Measurements from ENCODE around the gene PRADC1. TPM values are rescaled to one million over a fixed set of nuclear protein-coding genes. Genes with fewer than 3 reads are reported as not detected.

Gene PRADC1
- total and polyA plus RNA-seq, 9 of the 15 experiments (the other 6 are each of a cell fraction or from before 2014, with no cell fraction given): 7.3 to 47.4 (median 34.2) TPM

- ChIA-PET POLR2A (interaction anchor here (0.7 to 4.8 kb wide), 6 partner anchors 8 to 16 kb away, joined by 3 to 25 read pairs (median 4); partner anchors contain the start of gene SMYD5), CTCF (ENCODE audit: low intra/inter-chr PET ratio) (no interaction called here)
- H3K4me2 ChIP-seq (ENCODE audit: insufficient read depth, low read length): no peak overlapping the region
- H3K27ac ChIP-seq (ENCODE audit: extremely low read depth, low read depth, low read length): no peak overlapping the region
- H3K4me3 ChIP-seq: no peak overlapping the region
- no peak for TF ChIP-seq NFRKB (IDR thresholded peaks at IDR 0.05; ENCODE audit: low read depth)
- TF ChIP-seq ZNF778 (CRISPR knock-in tag; IDR thresholded peaks at IDR 0.05): no peak
- no peaks in the 10 kb centered on the region for H3K9me1 ChIP-seq (ENCODE audit: control insufficient read depth, insufficient read depth, low read length)
- peaks cover 60% of the 10 kb centered on the region for H3K36me3 ChIP-seq (ENCODE audit: control insufficient read depth, insufficient read depth, low read length)
- in situ Hi-C loops (cut with MboI): no loop called here
- H3K9me3 ChIP-seq (replicated peaks; ENCODE audit: control insufficient read depth, insufficient read depth, low read depth, low read length): no peaks in the 10 kb centered on the region
- DNase-seq (ENCODE audit: extremely low read depth in 1 of 4, low spot score in 3 of 4): no peak
- no TSS peak for BruUV-seq (replicated peaks)
- peaks cover 0 to 22% of the 10 kb centered on the region in 2 experiments; a peak in 3 of 5 replicates for H3K4me1 ChIP-seq (replicated peaks in 1 of 2; ENCODE audit: control insufficient read depth in 2 of 2, insufficient read depth in 2 of 2, low read length in 2 of 2)
- H3K9ac ChIP-seq (ENCODE audit: insufficient read depth in 1 of 2, low read depth in 2 of 2, low read length in 2 of 2): no peak overlapping the region
- WGBS (ENCODE audit: insufficient coverage, low coverage, missing lambda C conversion rate): 84% methylated on average over 14 of the region's 14 CpGs
- ATAC-seq: no peak
- intact Hi-C loops (cut with micrococcal nuclease): no loop called here
- no peaks in the 10 kb centered on the region for H3K27me3 ChIP-seq (ENCODE audit: control insufficient read depth in 2 of 2, insufficient read depth in 2 of 2, low read length in 2 of 2)
- no peak for FAIRE-seq
- H2AFZ ChIP-seq (ENCODE audit: low read depth, low read length): no peak overlapping the region
- peaks cover 11% of the 10 kb centered on the region for H3K79me2 ChIP-seq (ENCODE audit: control insufficient read depth, insufficient read depth, low read length)
- H4K20me1 ChIP-seq (replicated peaks; ENCODE audit: control insufficient read depth, insufficient read depth, low read length): 0 out of 2 replicates have a peak, but pooled peaks cover 3% of the 10 kb centered on the region
Measured at GRCh38 chr2:73228631-73229030, 4.4 kb downstream of the PRADC1 start.

GRCh38 chr2:73227086-73227485 is 6.0 kb downstream of the PRADC1 start:
- intact Hi-C loops (cut with micrococcal nuclease) (no loop called here), in situ Hi-C loops (cut with MboI) (no loop called here)
- H3K27me3 ChIP-seq (ENCODE audit: control insufficient read depth in 2 of 2, insufficient read depth in 2 of 2, low read length in 2 of 2): no peaks in the 10 kb centered on the region
- ChIA-PET CTCF (ENCODE audit: low intra/inter-chr PET ratio) (no interaction called here), POLR2A (interaction anchor here (0.6 to 4.8 kb wide), 7 partner anchors 8 to 1114 kb away, joined by 3 to 25 read pairs (median 4); partner anchors contain the start of gene SFXN5)
- no peak overlapping the region for H3K4me2 ChIP-seq (ENCODE audit: insufficient read depth, low read length)
- H3K4me3 ChIP-seq: no peak overlapping the region
- no peak for ATAC-seq
- TF ChIP-seq ERF (CRISPR knock-in tag; IDR thresholded peaks at IDR 0.05) (no peak), KHSRP (IDR thresholded peaks at IDR 0.05) (no peak), HDAC6 (IDR thresholded peaks at IDR 0.05; ENCODE audit: low read depth, low read length) (no peak), JUND (IDR thresholded peaks at IDR 0.05; ENCODE audit: borderline replicate concordance, low read depth, low read length) (no peak), JUND (tag; IDR thresholded peaks at IDR 0.05; ENCODE audit: borderline replicate concordance, low read depth, low read length) (no peak), SUPT5H (IDR thresholded peaks at IDR 0.05) (no peak), RERE (CRISPR knock-in tag; IDR thresholded peaks at IDR 0.05; ENCODE audit: borderline replicate concordance) (no peak)
- no peaks in the 10 kb centered on the region for H3K9me3 ChIP-seq (replicated peaks; ENCODE audit: control insufficient read depth, insufficient read depth, low read depth, low read length)
- H3K27ac ChIP-seq (ENCODE audit: extremely low read depth, low read depth, low read length): no peak overlapping the region
- no TSS peak for BruUV-seq (replicated peaks)
- no peaks in the 10 kb centered on the region for H3K9me1 ChIP-seq (ENCODE audit: control insufficient read depth, insufficient read depth, low read length)
- H3K79me2 ChIP-seq (ENCODE audit: control insufficient read depth, insufficient read depth, low read length): peaks cover 4% of the 10 kb centered on the region; the same call in 1 of the 3 replicates
- H2AFZ ChIP-seq (ENCODE audit: low read depth, low read length): no peak overlapping the region
- WGBS (ENCODE audit: insufficient coverage, low coverage, missing lambda C conversion rate): 73% methylated on average over 3 of the region's 3 CpGs
- no peak for FAIRE-seq
- H4K20me1 ChIP-seq (replicated peaks; ENCODE audit: control insufficient read depth, insufficient read depth, low read length): peaks cover 3% of the 10 kb centered on the region; the same call in 1 of the 2 replicates
- H3K36me3 ChIP-seq (ENCODE audit: control insufficient read depth, insufficient read depth, low read length): peaks cover 76% of the 10 kb centered on the region
- no peak for DNase-seq (ENCODE audit: extremely low read depth in 1 of 4, low spot score in 3 of 4)
- H3K9ac ChIP-seq (ENCODE audit: insufficient read depth in 1 of 2, low read depth in 2 of 2, low read length in 2 of 2): no peak overlapping the region
- peaks cover 0 to 10% of the 10 kb centered on the region in 2 experiments; a peak in 3 of 5 replicates for H3K4me1 ChIP-seq (replicated peaks in 1 of 2; ENCODE audit: control insufficient read depth in 2 of 2, insufficient read depth in 2 of 2, low read length in 2 of 2)

Measured in K562 (cell line).